ENCODE data around the gene TPSD1.

The TPSD1 gene

DNA sequence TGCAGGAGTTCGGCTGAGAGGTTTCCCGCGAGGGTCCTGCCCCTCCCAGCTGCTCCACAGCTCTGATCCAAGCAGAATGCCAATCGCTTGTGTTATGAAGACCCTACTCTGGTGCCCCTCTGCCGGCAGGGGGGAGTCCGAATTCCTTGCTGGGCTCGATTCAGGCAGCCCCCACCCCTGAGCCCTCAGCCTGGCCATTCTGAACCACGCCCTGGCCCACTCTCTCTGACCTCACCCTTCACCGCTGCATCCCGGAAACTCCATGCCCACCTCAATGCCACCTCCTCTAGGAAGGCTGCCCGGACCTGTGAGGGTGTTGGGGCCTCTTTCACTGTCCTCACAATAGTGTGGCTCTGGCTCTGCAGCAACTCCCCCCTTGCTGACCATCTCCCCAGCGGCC is 45.7 kb downstream of the TPSD1 start:
- no peak for DNase-seq

DNA sequence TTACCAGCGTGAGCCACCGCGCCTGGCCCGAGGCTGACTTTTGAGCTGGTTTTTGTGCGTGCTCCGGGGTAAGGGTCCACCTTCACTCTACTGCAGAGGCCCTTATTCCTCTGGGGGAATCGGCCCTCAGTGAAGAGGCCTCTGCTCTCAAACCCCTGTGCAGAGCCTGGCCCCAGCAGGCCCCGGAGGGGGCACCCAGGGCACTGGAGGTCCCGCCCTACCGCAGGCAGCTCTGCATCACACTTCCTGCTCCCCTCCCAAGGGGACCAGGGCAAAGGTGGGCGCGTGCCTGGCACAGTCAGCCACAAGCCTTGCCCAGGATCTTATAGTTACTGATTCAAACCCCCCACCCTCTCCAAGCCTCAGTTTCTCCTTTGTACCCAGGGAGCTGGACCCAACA is 50.0 kb downstream of the TPSD1 start:
- no peak for DNase-seq

DNA sequence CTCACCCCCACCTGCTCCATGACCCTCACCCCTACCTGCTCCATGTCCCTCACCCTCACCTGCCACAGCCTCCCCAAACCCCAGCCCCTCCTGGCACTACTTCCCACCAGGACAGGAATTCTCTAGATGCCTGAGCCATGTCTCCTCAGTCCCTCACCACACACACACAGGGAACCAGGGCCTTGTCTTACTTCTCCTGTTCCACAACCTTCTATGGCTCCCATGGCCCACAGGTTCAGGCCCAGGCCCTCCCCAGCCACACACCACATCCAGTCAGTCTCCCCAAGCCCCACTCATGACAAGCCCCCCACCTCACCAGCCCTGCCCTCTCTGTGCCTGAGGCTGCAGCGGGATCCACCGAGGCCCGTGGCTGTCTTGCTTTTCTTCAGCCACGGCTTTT is 50.5 kb downstream of the TPSD1 start:
- DNase-seq = no peak

DNA sequence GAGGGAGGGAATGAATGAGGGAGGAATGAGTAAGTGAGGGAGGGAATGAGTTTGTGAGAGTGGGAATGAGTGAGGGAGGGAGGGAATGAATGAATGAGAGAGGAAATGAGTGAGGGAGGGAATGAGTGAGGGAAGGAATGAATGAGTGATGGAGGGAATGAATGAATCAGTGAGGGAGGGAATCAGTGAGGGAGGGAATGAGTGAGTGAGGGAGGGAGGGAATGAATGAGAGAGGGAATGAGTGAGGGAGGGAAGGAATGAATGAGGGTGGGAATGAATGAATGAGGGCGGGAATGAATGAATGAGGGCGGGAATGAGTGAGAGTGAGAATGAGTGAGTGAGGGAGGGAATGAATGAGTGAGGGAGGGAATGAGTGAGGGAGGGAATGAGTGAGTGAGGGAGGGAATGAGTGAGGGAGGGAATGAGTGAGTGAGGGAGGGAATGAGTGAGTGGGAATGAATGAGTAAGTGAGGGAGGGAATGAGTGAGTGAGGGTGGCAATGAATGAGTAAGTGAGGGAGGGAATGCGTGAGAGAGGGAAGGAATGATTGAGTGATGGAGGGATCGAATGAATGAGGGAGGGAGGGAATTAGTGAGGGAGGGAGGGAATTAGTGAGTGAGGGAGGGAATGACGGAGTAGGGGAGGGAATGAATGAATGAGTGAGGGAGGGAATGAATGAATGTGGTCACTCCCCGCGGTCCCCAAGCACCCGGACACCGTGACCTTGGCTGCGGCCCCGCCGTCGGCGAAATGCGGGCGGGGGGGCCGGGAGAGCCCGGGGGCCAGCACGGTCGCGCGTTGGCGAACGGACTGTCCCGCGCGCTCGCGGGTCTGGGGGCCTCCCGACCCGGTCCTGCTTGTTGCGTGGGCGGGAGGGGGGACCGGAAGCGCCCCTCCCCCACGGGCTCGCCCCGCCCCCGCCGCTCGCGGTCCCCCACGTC is 52.4 kb downstream of the TPSD1 start:
- DNase-seq = no peak
